Superior temporal gyrus (tissue), 1 donor: ENCODE results near the gene SHPK.
"Not testable (repeated sequence)": the region's sequence is repeated elsewhere in the genome, so short reads cannot be mapped to it uniquely, and the experiment has no call there.

Experiments
- DNase-seq: peaks from one replicate; pipeline ENCODE4 v3.0.0-alpha.2; 2016; ENCODE audit errors: extremely low spot score

Gene SHPK

GRCh38 chr17:3589784-3590183 lies 46.3 kb downstream of the SHPK start:
- no peak for DNase-seq

GRCh38 chr17:3585826-3586225 lies 50.2 kb downstream of the SHPK start:
- DNase-seq = no peak

- no peak for DNase-seq
These were observed 52.6 kb downstream of the SHPK start for GRCh38 chr17:3583456-3583855.

GRCh38 chr17:3582915-3583314 lies 53.1 kb downstream of the SHPK start:
- DNase-seq = no peak

GRCh38 chr17:3578667-3579066 lies 57.4 kb downstream of the SHPK start:
- not testable (repeated sequence) for DNase-seq

GRCh38 chr17:3576970-3577369 lies 59.1 kb downstream of the SHPK start:
- DNase-seq = no peak

GRCh38 chr17:3575511-3575910 lies 60.5 kb downstream of the SHPK start:
- no peak for DNase-seq

- DNase-seq = no peak
These were observed 61.8 kb downstream of the SHPK start for GRCh38 chr17:3574231-3574630.

GRCh38 chr17:3573246-3574100 lies 62.6 kb downstream of the SHPK start:
- DNase-seq = no peak

GRCh38 chr17:3572231-3572630 lies 63.8 kb downstream of the SHPK start:
- DNase-seq = no peak

- no peak for DNase-seq
These were observed 64.8 kb downstream of the SHPK start for GRCh38 chr17:3571043-3571900.

GRCh38 chr17:3569534-3570137 lies 66.4 kb downstream of the SHPK start:
- DNase-seq = no peak

- DNase-seq = no peak
These were observed 69.5 kb downstream of the SHPK start for GRCh38 chr17:3566551-3566950.

GRCh38 chr17:3565143-3565542 lies 70.9 kb downstream of the SHPK start:
- no peak for DNase-seq

- not testable (repeated sequence) for DNase-seq
These were observed 71.8 kb downstream of the SHPK start for GRCh38 chr17:3564241-3564640.

- no peak for DNase-seq
These were observed 76.8 kb downstream of the SHPK start for GRCh38 chr17:3559270-3559645.

- DNase-seq = no peak
These were observed 77.3 kb downstream of the SHPK start for GRCh38 chr17:3558603-3559269.
